Naive thymus-derived CD4-positive, alpha-beta T cell (primary cell): ENCODE data around the gene GSTO1. TPM values are rescaled to one million over a fixed set of nuclear protein-coding genes. Genes with fewer than 3 reads are reported as not detected.

Source experiments
- ATAC-seq: fragments of 150-1000 bp; cut with Tn5 transposase; 2 replicates; pipeline ENCODE4 v1.10.0; 2021; ENCODE audit warnings: mild to moderate bottlenecking, moderate library complexity
- CTCF ChIA-PET: fragments of 350-600 bp; sonication (Branson Sonifier 250); formaldehyde crosslinking; loops from one replicate; lab custom pipeline; 2021; ENCODE audit warnings: antibody characterized with exemption; lab: Charles Lee
- POLR2A ChIA-PET: fragments of 350-600 bp; sonication (Branson Sonifier 250); formaldehyde crosslinking; loops from one replicate; lab custom pipeline; 2021; ENCODE audit warnings: antibody characterized with exemption, inconsistent platforms; lab: Charles Lee
- DNase-seq, 9 donors: peaks; one replicate each; pipeline versions ENCODE4 v3.0.0 to v3.0.0-alpha.2; 2020 to 2022; ENCODE audit warnings: mixed read lengths in 1 of 9
- H3K27ac ChIP-seq: one replicate; pipeline ENCODE4 v1.7.0; 2013; ENCODE audit warnings: mild to moderate bottlenecking, low read depth, low read length, moderate library complexity
- H3K27me3 ChIP-seq, 2 donors: one replicate each; pipeline ENCODE4 v1.7.0; 2013; ENCODE audit warnings: low read length in 2 of 2, mild to moderate bottlenecking in 2 of 2, moderate library complexity in 2 of 2; ENCODE audit not compliant: control insufficient read depth in 2 of 2, insufficient read depth in 2 of 2
- H3K36me3 ChIP-seq, 3 experiments: 1 replicate in 2 of 3; 2 replicates in 1 of 3; pipeline ENCODE4 v1.7.0; 2013; ENCODE audit warnings: low read length in 3 of 3, mild to moderate bottlenecking in 3 of 3, moderate library complexity in 1 of 3; ENCODE audit not compliant: insufficient read depth in 3 of 3, control insufficient read depth in 2 of 3
- H3K4me1 ChIP-seq, 2 donors: one replicate each; pipeline ENCODE4 v1.7.0; 2013; ENCODE audit warnings: low read length in 2 of 2, mild to moderate bottlenecking in 2 of 2, moderate library complexity in 1 of 2; ENCODE audit not compliant: control insufficient read depth in 2 of 2, insufficient read depth in 2 of 2
- H3K4me3 ChIP-seq: 2 replicates; pipeline ENCODE4 v1.7.0; 2013; ENCODE audit warnings: mild to moderate bottlenecking, low read length
- H3K9me3 ChIP-seq, 3 experiments: 1 replicate in 2 of 3; 2 replicates in 1 of 3; pipeline ENCODE4 v1.7.0; 2013; ENCODE audit warnings: low read length in 3 of 3; ENCODE audit not compliant: control insufficient read depth in 2 of 3
- H3K27ac Mint-ChIP-seq, 9 donors: one replicate each; pipeline ENCODE4 v1.8.0; 2020 to 2022; ENCODE audit warnings: mixed read lengths in 9 of 9, mild to moderate bottlenecking in 8 of 9, moderate library complexity in 5 of 9, inconsistent platforms in 2 of 9
- H3K27me3 Mint-ChIP-seq, 5 donors: one replicate each; pipeline ENCODE4 v1.8.0; 2021 to 2022; ENCODE audit warnings: mixed read lengths in 5 of 5, mild to moderate bottlenecking in 1 of 5
- H3K36me3 Mint-ChIP-seq, 5 donors: one replicate each; pipeline ENCODE4 v1.8.0; 2020 to 2022; ENCODE audit warnings: mixed read lengths in 5 of 5, mild to moderate bottlenecking in 3 of 5, inconsistent platforms in 1 of 5
- H3K4me1 Mint-ChIP-seq, 7 donors: one replicate each; pipeline ENCODE4 v1.8.0; 2020 to 2022; ENCODE audit warnings: mixed read lengths in 7 of 7, mild to moderate bottlenecking in 3 of 7, inconsistent platforms in 1 of 7
- H3K4me3 Mint-ChIP-seq, 10 donors: one replicate each; pipeline ENCODE4 v1.8.0; 2020 to 2022; ENCODE audit warnings: mild to moderate bottlenecking in 10 of 10, mixed read lengths in 10 of 10, moderate library complexity in 6 of 10, inconsistent platforms in 2 of 10
- H3K9me3 Mint-ChIP-seq, 11 donors: one replicate each; pipeline ENCODE4 v1.8.0; 2020 to 2022; ENCODE audit warnings: mixed read lengths in 11 of 11, mild to moderate bottlenecking in 4 of 11, inconsistent platforms in 1 of 11, moderate library complexity in 1 of 11
- intact Hi-C, 2 donors: fragments of 100-400 bp; cut with micrococcal nuclease; formaldehyde crosslinking; loops; one replicate each; pipeline ENCODE4 v1.15.1; 2023
- polyA plus RNA-seq, 2 donors: library from polyadenylated mRNA; unstranded; fragments of 300-500 nt; fragmentation: Illumina TruSeq; gene quantifications; one replicate each; pipeline ENCODE4 v1.2.3, GENCODE V29; 2021
- total RNA-seq, 6 experiments: library from RNA in 5 of 6; stranded (reverse) in 5 of 6; gene quantifications; 1 replicate in 5 of 6; 2 replicates in 1 of 6; pipeline ENCODE4 v1.2.3 and lab custom pipeline; 2021 to 2026

The GSTO1 gene
- total and polyA plus RNA-seq, 7 experiments from 2014 or later = 28.1 to 141 (median 73.8) TPM

DNA sequence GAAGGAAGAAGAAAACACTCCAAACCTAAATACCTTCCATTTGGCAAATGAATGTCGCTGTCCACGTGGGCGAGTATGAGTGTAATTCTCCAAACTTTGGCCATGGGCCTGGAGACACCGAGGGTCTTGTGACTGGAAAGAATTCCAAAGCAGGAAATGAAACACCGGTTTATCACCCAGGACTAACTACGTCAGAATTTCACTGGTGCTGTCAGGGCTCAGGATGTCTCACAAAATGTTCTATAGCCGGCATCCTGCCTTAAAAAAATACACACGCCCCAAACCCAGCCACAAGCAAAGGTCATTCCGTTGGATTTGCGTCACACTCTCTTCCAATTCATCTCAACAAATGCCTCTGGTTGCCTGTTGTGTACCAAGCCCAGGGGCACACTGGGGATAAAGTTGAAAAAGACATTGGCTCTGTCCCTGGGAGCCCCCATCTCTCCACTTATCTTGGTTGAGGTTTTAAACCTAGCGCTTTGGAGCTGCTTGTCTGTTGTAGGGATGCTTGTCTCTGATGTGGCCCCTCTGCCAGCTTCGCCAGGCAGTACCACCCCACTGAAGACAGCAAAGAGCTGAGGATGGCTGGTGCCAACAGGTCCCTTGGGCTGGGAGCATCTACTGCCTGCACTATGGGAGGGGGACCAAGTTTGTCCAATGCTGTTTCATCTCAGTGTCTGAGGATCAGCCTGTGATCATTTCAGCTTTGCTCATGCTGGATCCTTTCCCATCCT is 45.5 kb downstream of the GSTO1 start:
- ChIA-PET POLR2A (interaction anchor here (0.6 to 2.5 kb wide), 7 partner anchors 9 to 53 kb away, joined by 3 to 12 read pairs (median 4); partner anchors contain the start of gene ITPRIP), CTCF (interaction anchor here (0.8 to 1.7 kb wide), 3 partner anchors 9 to 51 kb away, joined by 3 to 6 read pairs (median 5); no protein-coding TSS in a partner anchor)
- no peak overlapping the region for H3K4me3 ChIP-seq
- Mint-ChIP-seq H3K4me3 (peak overlapping the region in 9 of 10 donors; percentile 33 to 78 (median 69)), H3K36me3 (peaks cover 0 to 10% (median 0%) of the 10 kb centered on the region in 5 donors), H3K27me3 (peaks cover 0 to 3% (median 0%) of the 10 kb centered on the region in 5 donors), H3K27ac (peak overlapping the region; percentile 62 to 97 (median 89)), H3K4me1 (peaks cover 24 to 57% (median 44%) of the 10 kb centered on the region in 7 donors), H3K9me3 (peaks cover 0 to 6% (median 0%) of the 10 kb centered on the region in 11 donors)
- no peaks in the 10 kb centered on the region for H3K36me3 ChIP-seq
- no peaks in the 10 kb centered on the region for H3K27me3 ChIP-seq
- H3K9me3 ChIP-seq = no peaks in the 10 kb centered on the region
- peaks cover 13 to 23% of the 10 kb centered on the region in 2 donors for H3K4me1 ChIP-seq
- intact Hi-C loops = loop anchor here in 1 of 2 donors (1.0 kb wide), 1 partner anchor 9 kb away; no protein-coding TSS in a partner anchor
- DNase-seq = peak in 7 of 9 donors; percentile 43 to 74 (median 64)
- H3K27ac ChIP-seq = no peak overlapping the region
- ATAC-seq = peak; percentile 65

DNA sequence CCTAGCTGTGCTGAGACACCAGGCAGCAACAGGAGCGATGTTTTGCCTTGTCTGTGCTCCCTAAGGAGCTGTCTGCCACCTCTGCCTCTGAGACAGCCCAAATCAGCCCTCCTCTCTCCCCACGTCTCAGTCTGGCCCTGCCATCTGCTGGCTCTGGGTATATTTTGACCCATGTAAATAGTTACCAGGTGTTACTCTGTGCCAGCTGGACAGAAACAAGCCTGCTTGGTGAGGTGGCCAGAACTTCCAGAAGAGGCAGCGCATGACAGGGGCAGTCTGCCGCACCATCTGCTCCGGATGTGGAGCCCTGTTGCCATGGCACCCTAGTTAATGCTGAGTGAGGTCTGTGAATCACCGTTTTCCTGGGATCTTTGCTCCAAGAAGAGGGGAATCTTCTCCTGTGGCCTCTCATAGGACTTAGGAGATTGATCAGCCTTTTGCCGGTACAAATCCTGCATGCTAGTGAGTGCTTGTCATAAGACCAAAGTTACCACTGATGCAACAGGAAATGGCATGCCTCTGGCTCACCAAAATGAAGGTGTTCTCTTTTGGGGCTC is 46.1 kb downstream of the GSTO1 start:
- ChIA-PET POLR2A (interaction anchor here (0.9 to 2.5 kb wide), 4 partner anchors 9 to 52 kb away, joined by 3 to 12 read pairs (median 6); partner anchors contain the start of gene ITPRIP), CTCF (interaction anchor here (1.5 to 1.7 kb wide), 2 partner anchors 10 to 49 kb away, joined by 5 to 6 read pairs; no protein-coding TSS in a partner anchor)
- ATAC-seq (no peak), DNase-seq (peak in 4 of 9 donors; percentile 42 to 52 (median 46))
- Histone ChIP-seq H3K4me1 (peaks cover 19 to 29% of the 10 kb centered on the region in 2 donors), H3K36me3 (no peaks in the 10 kb centered on the region), H3K4me3 (no peak overlapping the region), H3K27ac (no peak overlapping the region), H3K27me3 (no peaks in the 10 kb centered on the region), H3K9me3 (no peaks in the 10 kb centered on the region)
- H3K9me3 Mint-ChIP-seq = peaks cover 0 to 6% (median 0%) of the 10 kb centered on the region in 11 donors
- H3K4me3 Mint-ChIP-seq = peak overlapping the region; percentile 31 to 78 (median 70)
- intact Hi-C loops = loop anchor here in 1 of 2 donors (1.0 kb wide), 1 partner anchor 10 kb away; no protein-coding TSS in a partner anchor
- no peaks in the 10 kb centered on the region for H3K27me3 Mint-ChIP-seq
- peaks cover 0 to 10% (median 0%) of the 10 kb centered on the region in 5 donors for H3K36me3 Mint-ChIP-seq
- H3K27ac Mint-ChIP-seq = peak overlapping the region; percentile 60 to 97 (median 89)
- H3K4me1 Mint-ChIP-seq = peaks cover 27 to 61% (median 48%) of the 10 kb centered on the region in 7 donors

DNA sequence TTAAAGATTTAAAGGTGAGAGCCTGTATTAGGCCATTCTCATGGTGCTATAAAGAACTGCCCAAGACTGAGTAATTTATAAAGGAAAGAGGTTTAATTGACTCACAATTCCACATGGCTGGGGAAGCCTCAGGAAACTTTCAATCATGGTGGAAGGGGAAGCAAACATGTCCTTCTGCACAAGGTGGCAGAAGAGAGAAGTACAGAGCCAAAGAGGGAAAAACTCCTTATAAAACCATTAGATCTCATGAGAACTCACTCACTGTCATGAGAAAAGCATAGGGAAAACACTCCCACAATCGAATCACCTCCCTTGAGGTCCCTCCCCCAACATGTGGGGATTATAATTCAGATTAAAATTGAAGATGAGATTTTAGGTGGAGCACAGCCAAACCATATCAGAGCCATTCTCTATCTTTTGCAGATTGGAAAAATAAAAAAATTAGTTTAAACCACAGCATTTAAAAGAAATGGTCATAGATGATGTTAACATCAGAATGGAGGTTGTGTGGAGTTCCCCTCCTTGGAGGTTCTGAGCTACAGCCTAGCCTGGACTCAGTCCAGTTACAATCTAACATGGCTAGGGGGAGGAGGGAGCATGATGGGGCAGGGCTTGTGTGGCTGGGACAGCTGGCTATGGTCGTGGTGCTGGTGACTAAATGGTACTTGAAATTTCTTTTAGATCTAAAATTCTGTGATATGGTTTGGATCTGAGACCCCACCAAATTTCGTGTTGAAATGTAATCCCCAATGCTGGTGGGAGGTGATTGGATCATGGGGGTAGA is 47.4 kb downstream of the GSTO1 start:
- Histone ChIP-seq H3K9me3 (no peaks in the 10 kb centered on the region), H3K27ac (no peak overlapping the region), H3K36me3 (no peaks in the 10 kb centered on the region), H3K4me1 (peaks cover 26 to 34% of the 10 kb centered on the region in 2 donors), H3K4me3 (no peak overlapping the region), H3K27me3 (no peaks in the 10 kb centered on the region)
- Mint-ChIP-seq H3K27ac (peak overlapping the region in 6 of 9 donors; percentile 21 to 90 (median 63)), H3K4me3 (peak overlapping the region in 2 of 10 donors; percentile 48 to 67), H3K36me3 (peaks cover 0 to 11% (median 0%) of the 10 kb centered on the region in 5 donors), H3K4me1 (peaks cover 36 to 74% (median 59%) of the 10 kb centered on the region in 7 donors), H3K9me3 (peaks cover 0 to 6% (median 0%) of the 10 kb centered on the region in 11 donors), H3K27me3 (no peaks in the 10 kb centered on the region)
- intact Hi-C loops = no loop called here
- ChIA-PET CTCF (interaction anchor here (5.6 to 8.2 kb wide), 3 partner anchors 10 to 48 kb away, joined by 58 to 259 read pairs (median 110); partner anchors contain the start of genes CFAP58 and ITPRIP), POLR2A (interaction anchor here (1.8 kb wide), 1 partner anchor 51 kb away, joined by 9 read pairs; the partner anchor contains the start of gene CFAP58)
- ATAC-seq (no peak), DNase-seq (no peak)

DNA sequence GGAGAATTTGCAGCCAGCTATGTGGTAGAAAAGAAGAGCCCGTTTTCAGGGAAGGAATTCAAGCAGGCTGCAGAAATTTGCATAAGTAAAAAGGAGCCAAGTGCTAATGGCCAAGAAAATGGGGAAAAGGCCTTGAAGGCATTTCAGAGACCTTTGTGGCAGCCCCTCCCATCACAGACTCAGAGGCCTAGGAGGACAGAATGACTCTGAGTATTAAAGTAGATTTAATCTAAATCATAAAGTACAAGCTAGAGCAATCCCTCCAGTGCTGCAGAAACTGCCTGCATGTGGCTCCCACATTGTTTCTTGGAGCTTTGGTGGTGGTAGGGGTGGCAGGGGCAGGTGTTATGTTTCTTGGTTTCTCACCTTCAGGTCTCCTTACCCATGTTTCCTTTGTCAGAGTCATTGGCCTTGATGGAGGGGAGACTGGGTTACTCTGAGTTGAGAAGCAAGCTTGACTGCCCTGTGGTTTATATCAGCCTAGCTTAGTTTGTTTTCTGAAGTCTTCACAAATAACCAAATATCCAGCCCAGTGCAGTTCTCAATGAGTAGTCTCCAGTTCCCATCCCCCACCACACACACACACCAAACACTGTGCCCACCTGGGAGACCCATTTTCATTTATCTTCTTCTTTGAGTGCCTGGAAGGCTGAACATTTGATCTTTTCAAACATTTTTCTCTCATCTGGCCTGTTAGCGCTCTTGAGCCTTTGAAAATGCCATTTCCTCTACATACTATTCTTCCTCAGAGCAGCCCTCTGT is 49.1 kb downstream of the GSTO1 start:
- Mint-ChIP-seq H3K4me3 (peak overlapping the region in 3 of 10 donors; percentile 1 to 14 (median 6)), H3K9me3 (peaks cover 0 to 6% (median 0%) of the 10 kb centered on the region in 11 donors), H3K27ac (peak overlapping the region in 8 of 9 donors; percentile 14 to 92 (median 50)), H3K4me1 (peaks cover 49 to 91% (median 75%) of the 10 kb centered on the region in 7 donors), H3K36me3 (peaks cover 0 to 17% (median 0%) of the 10 kb centered on the region in 5 donors), H3K27me3 (no peaks in the 10 kb centered on the region)
- H3K27ac ChIP-seq = no peak overlapping the region
- DNase-seq (no peak), ATAC-seq (peak; percentile 7)
- intact Hi-C loops = no loop called here
- no peaks in the 10 kb centered on the region for H3K36me3 ChIP-seq
- ChIA-PET CTCF (interaction anchor here (1.3 to 8.2 kb wide), 4 partner anchors 11 to 46 kb away, joined by 3 to 259 read pairs (median 84); partner anchors contain the start of genes CFAP58 and ITPRIP), POLR2A (interaction anchor here (1.0 to 6.2 kb wide), 5 partner anchors 33 to 50 kb away, joined by 3 to 78 read pairs (median 4); partner anchors contain the start of genes CFAP58, GSTO2 and ITPRIP)
- no peaks in the 10 kb centered on the region for H3K27me3 ChIP-seq
- no peak overlapping the region for H3K4me3 ChIP-seq
- peaks cover 41 to 42% of the 10 kb centered on the region in 2 donors for H3K4me1 ChIP-seq
- no peaks in the 10 kb centered on the region for H3K9me3 ChIP-seq

DNA sequence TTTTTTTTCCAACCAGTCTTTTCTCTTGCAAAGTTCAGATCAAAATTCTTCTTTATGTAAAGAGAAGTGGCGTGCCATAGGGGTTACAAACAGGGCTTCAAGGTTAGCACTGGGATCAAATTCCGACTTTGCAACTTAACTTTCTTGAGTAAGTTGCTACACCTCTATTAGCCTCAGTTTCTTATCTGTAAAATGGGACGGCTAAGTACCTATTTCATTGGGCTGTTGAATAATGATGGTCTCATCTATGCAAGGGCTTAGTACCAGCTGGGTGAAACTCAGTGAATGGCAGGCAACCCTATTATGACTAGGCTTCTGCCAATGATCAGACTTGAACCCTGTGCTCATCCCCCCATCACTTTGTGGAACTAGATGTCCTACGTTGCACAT is 49.7 kb downstream of the GSTO1 start:
- Histone ChIP-seq H3K4me3 (no peak overlapping the region), H3K27ac (no peak overlapping the region), H3K27me3 (no peaks in the 10 kb centered on the region), H3K4me1 (peaks cover 42 to 46% of the 10 kb centered on the region in 2 donors), H3K9me3 (no peaks in the 10 kb centered on the region), H3K36me3 (no peaks in the 10 kb centered on the region)
- POLR2A ChIA-PET = interaction anchor here (1.3 to 6.2 kb wide), 5 partner anchors 18 to 47 kb away, joined by 3 to 78 read pairs (median 38); partner anchors contain the start of gene ITPRIP
- ATAC-seq (no peak), DNase-seq (no peak)
- Mint-ChIP-seq H3K4me3 (peak overlapping the region in 3 of 10 donors; percentile 1 to 20 (median 14)), H3K27me3 (no peaks in the 10 kb centered on the region), H3K9me3 (peaks cover 0 to 6% (median 0%) of the 10 kb centered on the region in 11 donors), H3K4me1 (peaks cover 53 to 93% (median 77%) of the 10 kb centered on the region in 7 donors), H3K27ac (peak overlapping the region in 8 of 9 donors; percentile 14 to 92 (median 54)), H3K36me3 (peaks cover 0 to 20% (median 0%) of the 10 kb centered on the region in 5 donors)
- CTCF ChIA-PET = interaction anchor here (3.2 to 8.2 kb wide), 5 partner anchors 12 to 46 kb away, joined by 23 to 259 read pairs (median 58); partner anchors contain the start of genes CFAP58 and ITPRIP
- intact Hi-C loops = no loop called here
